Measurements from ENCODE around the gene ACO2. TPM values are rescaled to one million over a fixed set of nuclear protein-coding genes. Genes with fewer than 3 reads are reported as not detected.

The ACO2 gene
- total and polyA plus RNA-seq, 2 of the 13 experiments (the other 11 are each of a cell fraction or from before 2014, with no cell fraction given): 19.2 to 45.6 TPM

GRCh38 chr22:41442240-41442792 lies 26.6 kb upstream of the ACO2 start:
- H4K20me1 ChIP-seq (ENCODE audit: insufficient read depth, low read length): peaks cover 16% of the 10 kb centered on the region
- no peak overlapping the region for H2AFZ ChIP-seq (ENCODE audit: low read length)
- CTCF ChIA-PET (ENCODE audit: low intra/inter-chr PET ratio, low total read pairs): no interaction called here
- DNase-seq (ENCODE audit: low spot score): no peak
- H3K9ac ChIP-seq (ENCODE audit: insufficient read depth, low read depth, low read length): no peak overlapping the region
- in situ Hi-C loops (cut with HindIII; ENCODE audit: extremely low pct_ligation_motif_present, low pct_unique_long_range_greater_than_20kb): no loop called here
- intact Hi-C loops (cut with micrococcal nuclease; ENCODE audit: unreplicated experiment): loop anchor here (10.0 kb wide), 1 partner anchor 158 kb away; the partner anchor contains the start of gene RANGAP1
- peaks cover 10 to 23% of the 10 kb centered on the region in 2 experiments; a peak in 3 of 5 replicates for H3K36me3 ChIP-seq (replicated peaks in 1 of 2; ENCODE audit: control insufficient read depth in 1 of 2, insufficient read depth in 2 of 2, low read length in 2 of 2)
- no peak overlapping the region for H3K4me2 ChIP-seq (ENCODE audit: low read depth, low read length)
- TF ChIP-seq DNMT3B (CRISPR knock-in tag; conservative IDR thresholded peaks at IDR 0.05) (no peak), MAFK (conservative IDR thresholded peaks at IDR 0.05 in 1 of 2, IDR thresholded peaks at IDR 0.05 in 1 of 2; ENCODE audit: low read length in 2 of 2) (peak in 1 of 2 experiments; percentile 28; a peak in 1 of 4 replicates), RBM22 (optimal IDR thresholded peaks at IDR 0.05; ENCODE audit: low read length) (peak; percentile 17), ZNF460 (CRISPR knock-in tag; IDR thresholded peaks at IDR 0.05; ENCODE audit: borderline replicate concordance) (no peak), LCORL (IDR thresholded peaks at IDR 0.05) (no peak), LCORL (CRISPR knock-in tag; IDR thresholded peaks at IDR 0.05) (no peak), CHD2 (IDR thresholded peaks at IDR 0.05; ENCODE audit: low read depth, low read length) (no peak), ZNF556 (CRISPR knock-in tag; IDR thresholded peaks at IDR 0.05; ENCODE audit: borderline replicate concordance) (no peak), MTA3 (CRISPR knock-in tag; IDR thresholded peaks at IDR 0.05) (no peak)
- peaks cover 70% of the 10 kb centered on the region for H3K79me2 ChIP-seq (ENCODE audit: insufficient read depth, low read length)
- POLR2A ChIA-PET: interaction anchor here (1.1 to 2.7 kb wide), 3 partner anchors 26 to 61 kb away, joined by 4 to 13 read pairs (median 4); partner anchors contain the start of genes ACO2, PHF5A and TEF
- no peaks in the 10 kb centered on the region; a peak in 1 of 5 replicates for H3K27me3 ChIP-seq (ENCODE audit: control insufficient read depth in 1 of 2, insufficient read depth in 2 of 2, low read length in 2 of 2)
- peaks cover 19% of the 10 kb centered on the region for H3K4me1 ChIP-seq (ENCODE audit: insufficient read depth, low read length)
- no peak overlapping the region for H3K4me3 ChIP-seq (replicated peaks in 1 of 3; ENCODE audit: insufficient read depth in 1 of 3, low read depth in 2 of 3, low read length in 3 of 3)
- FAIRE-seq: no peak
- 100% methylated on average over 2 of the region's 2 CpGs for WGBS (ENCODE audit: low lambda C conversion rate)
- no peak overlapping the region for H3K27ac ChIP-seq (ENCODE audit: extremely low read length, insufficient read depth, low read length)
- no peaks in the 10 kb centered on the region for H3K9me3 ChIP-seq (ENCODE audit: low read length)
- no peak for ATAC-seq
- BruUV-seq (replicated peaks): no TSS peak

Data from HepG2 (cell line).